Measurements from ENCODE around the gene EPHA3. TPM values are rescaled to one million over a fixed set of nuclear protein-coding genes. Genes with fewer than 3 reads are reported as not detected.

The EPHA3 gene
- total and polyA plus RNA-seq, 2 experiments from 2014 or later: 4.8 to 9.2 TPM

DNA sequence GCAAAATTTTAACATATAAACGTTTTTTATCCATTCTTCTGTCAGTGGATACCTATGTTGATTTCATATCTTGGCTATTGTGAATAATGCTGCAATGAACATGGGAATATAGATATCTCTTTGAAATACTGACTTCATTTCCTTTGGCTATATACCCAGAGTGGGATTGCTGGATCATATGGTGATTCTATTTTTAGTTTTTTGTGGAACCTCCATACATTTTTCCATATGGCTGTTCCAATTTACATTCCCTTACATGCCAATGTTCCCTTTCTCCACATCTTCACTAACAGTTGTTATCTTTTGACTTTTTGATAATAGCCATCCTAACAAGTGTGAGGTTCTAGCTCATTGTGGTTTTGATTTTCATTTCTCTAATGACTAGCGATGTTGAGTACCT is 344.6 kb downstream of the EPHA3 start:
- H3K36me3 ChIP-seq: no peaks in the 10 kb centered on the region
- no peaks in the 10 kb centered on the region for H3K27me3 ChIP-seq
- TF ChIP-seq, protein P1, sequence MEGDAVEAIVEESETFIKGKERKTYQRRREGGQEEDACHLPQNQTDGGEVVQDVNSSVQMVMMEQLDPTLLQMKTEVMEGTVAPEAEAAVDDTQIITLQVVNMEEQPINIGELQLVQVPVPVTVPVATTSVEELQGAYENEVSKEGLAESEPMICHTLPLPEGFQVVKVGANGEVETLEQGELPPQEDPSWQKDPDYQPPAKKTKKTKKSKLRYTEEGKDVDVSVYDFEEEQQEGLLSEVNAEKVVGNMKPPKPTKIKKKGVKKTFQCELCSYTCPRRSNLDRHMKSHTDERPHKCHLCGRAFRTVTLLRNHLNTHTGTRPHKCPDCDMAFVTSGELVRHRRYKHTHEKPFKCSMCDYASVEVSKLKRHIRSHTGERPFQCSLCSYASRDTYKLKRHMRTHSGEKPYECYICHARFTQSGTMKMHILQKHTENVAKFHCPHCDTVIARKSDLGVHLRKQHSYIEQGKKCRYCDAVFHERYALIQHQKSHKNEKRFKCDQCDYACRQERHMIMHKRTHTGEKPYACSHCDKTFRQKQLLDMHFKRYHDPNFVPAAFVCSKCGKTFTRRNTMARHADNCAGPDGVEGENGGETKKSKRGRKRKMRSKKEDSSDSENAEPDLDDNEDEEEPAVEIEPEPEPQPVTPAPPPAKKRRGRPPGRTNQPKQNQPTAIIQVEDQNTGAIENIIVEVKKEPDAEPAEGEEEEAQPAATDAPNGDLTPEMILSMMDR (IDR thresholded peaks at IDR 0.05; ENCODE audit: low read depth, low read length): no peak
- no peak for DNase-seq (ENCODE audit: low read depth in 1 of 2, low spot score in 1 of 2)
- no peaks in the 10 kb centered on the region for H3K4me1 ChIP-seq (ENCODE audit: low read depth)
- H3K9me3 ChIP-seq (ENCODE audit: low read depth): no peaks in the 10 kb centered on the region
- H3K27ac ChIP-seq: no peak overlapping the region
- H3K4me3 ChIP-seq: no peak overlapping the region

DNA sequence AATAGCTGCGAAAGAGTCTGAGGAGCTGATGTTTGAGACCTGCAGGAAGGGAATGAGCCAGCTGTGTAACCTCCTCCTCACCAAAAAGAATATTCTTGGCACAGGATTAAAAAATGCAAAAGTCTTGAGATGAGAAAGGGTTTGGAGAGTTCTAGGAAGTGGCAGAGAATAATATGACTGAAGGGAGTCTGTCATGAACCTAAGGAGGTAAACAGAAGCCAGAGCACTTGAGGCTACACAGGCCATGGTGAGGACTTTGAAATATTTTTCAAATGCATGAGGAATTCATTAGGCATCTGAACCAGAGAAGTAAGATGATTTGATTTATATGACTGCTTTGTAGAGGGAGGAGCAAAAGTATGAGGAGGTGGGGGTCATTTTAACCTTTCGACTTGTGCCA is 347.8 kb downstream of the EPHA3 start:
- no peak overlapping the region for H3K4me3 ChIP-seq
- H3K4me1 ChIP-seq (ENCODE audit: low read depth): no peaks in the 10 kb centered on the region
- no peaks in the 10 kb centered on the region for H3K36me3 ChIP-seq
- DNase-seq (ENCODE audit: low read depth in 1 of 2, low spot score in 1 of 2): no peak
- no peaks in the 10 kb centered on the region for H3K27me3 ChIP-seq
- TF ChIP-seq, protein P1 (IDR thresholded peaks at IDR 0.05; ENCODE audit: low read depth, low read length): no peak
- no peaks in the 10 kb centered on the region for H3K9me3 ChIP-seq (ENCODE audit: low read depth)
- no peak overlapping the region for H3K27ac ChIP-seq

DNA sequence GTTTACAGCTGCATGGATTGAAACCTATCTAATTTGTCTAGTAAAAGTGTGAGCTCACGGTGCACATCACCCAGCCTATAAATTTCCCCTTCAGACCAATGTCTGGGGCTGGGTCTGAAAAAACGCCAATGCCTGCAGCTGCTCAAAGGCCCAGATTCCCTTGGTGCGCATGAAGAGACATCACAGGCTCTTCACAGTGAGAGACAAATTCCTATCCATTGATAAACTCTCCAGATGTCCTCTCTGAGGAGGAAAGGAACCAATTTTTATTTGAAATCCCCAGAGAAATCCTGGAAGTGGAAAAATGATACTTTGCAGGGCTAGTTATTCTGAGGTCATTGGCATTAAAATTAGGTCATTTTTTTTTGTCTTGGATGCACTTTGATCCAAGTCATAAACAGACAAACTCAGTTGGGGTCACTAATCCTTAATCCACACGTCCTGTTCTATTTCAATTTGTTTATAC is 360.5 kb downstream of the EPHA3 start:
- Histone ChIP-seq H3K27ac (no peak overlapping the region), H3K9me3 (ENCODE audit: low read depth) (no peaks in the 10 kb centered on the region), H3K4me3 (no peak overlapping the region), H3K4me1 (ENCODE audit: low read depth) (no peaks in the 10 kb centered on the region), H3K27me3 (no peaks in the 10 kb centered on the region), H3K36me3 (no peaks in the 10 kb centered on the region)
- DNase-seq (ENCODE audit: low read depth in 1 of 2, low spot score in 1 of 2): no peak
- TF ChIP-seq, protein P1 (IDR thresholded peaks at IDR 0.05; ENCODE audit: low read depth, low read length): no peak

DNA sequence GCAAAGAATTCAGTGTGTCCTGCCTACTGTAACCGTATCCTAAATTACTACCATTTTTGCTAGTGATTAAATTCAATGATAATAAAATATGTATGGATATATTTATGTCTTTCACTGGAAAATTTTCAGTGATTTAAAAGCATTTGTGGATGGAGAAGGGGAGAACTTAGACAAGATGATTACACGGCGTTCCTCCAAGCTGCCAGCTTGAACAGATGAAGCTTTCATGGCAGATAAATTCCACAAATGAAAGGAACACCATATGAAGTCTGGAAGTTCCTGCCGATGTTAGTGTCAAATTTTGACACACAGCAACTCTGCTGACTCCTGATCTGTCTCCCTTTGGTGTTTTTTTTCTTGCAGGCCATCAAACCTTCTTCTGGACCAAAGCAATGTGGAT is 364.7 kb downstream of the EPHA3 start:
- no peaks in the 10 kb centered on the region for H3K9me3 ChIP-seq (ENCODE audit: low read depth)
- no peak for DNase-seq (ENCODE audit: low read depth in 1 of 2, low spot score in 1 of 2)
- TF ChIP-seq, protein P1 (IDR thresholded peaks at IDR 0.05; ENCODE audit: low read depth, low read length): no peak
- peaks cover 12% of the 10 kb centered on the region for H3K4me1 ChIP-seq (ENCODE audit: low read depth)
- no peak overlapping the region for H3K4me3 ChIP-seq
- no peaks in the 10 kb centered on the region for H3K36me3 ChIP-seq
- H3K27ac ChIP-seq: no peak overlapping the region
- no peaks in the 10 kb centered on the region for H3K27me3 ChIP-seq

DNA sequence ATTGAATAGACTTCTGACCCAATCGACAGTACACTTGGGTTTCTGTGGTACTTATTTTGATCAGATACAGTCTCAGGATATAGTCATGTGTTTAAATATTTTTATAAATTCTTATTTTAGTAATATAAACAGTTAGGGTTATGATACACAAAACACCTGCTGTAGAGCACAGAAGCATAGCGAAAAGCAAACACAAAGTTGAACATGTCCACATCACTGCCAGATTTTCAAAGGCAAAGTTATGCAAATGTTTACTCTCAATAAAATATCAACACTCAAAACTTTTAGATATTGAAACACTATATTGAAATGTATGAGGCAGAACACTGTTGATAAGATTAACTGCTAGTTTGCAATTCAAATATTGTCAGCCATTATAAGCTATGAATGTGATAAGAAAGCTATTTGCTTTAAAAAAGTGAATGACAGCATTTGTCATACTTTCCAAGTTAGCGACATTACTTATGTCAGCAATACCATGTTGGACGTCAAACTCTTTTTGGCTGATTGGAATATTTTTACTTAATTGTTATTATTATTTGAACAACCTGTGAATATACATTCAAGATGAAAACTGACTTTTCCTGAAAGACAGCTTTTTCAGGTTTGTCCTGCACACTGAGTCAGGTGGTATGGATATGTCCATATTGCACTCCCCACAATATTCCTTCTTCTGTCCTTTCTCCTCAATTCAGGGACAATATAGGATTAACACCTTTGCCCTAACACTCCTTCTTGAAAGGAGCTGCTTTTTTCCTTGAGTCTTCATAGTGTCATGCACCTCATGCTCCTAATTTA is 367.1 kb downstream of the EPHA3 start:
- H3K9me3 ChIP-seq (ENCODE audit: low read depth): no peaks in the 10 kb centered on the region
- peaks cover 12% of the 10 kb centered on the region for H3K4me1 ChIP-seq (ENCODE audit: low read depth)
- H3K36me3 ChIP-seq: no peaks in the 10 kb centered on the region
- DNase-seq (ENCODE audit: low read depth in 1 of 2, low spot score in 1 of 2): no peak
- no peak overlapping the region for H3K4me3 ChIP-seq
- peak overlapping the region; percentile 24 for H3K27ac ChIP-seq
- TF ChIP-seq, protein P1 (IDR thresholded peaks at IDR 0.05; ENCODE audit: low read depth, low read length): no peak
- no peaks in the 10 kb centered on the region for H3K27me3 ChIP-seq

Measured in cardiac muscle cell (in vitro differentiated cells and primary cell).